ELF-1 (cell line): ENCODE measurements around the gene VPS41.

Source experiments
- DNase-seq: peaks from one replicate; pipeline ENCODE4 v3.0.0-alpha.2; 2016; ENCODE audit warnings: low read depth, low spot score

VPS41 gene

DNA sequence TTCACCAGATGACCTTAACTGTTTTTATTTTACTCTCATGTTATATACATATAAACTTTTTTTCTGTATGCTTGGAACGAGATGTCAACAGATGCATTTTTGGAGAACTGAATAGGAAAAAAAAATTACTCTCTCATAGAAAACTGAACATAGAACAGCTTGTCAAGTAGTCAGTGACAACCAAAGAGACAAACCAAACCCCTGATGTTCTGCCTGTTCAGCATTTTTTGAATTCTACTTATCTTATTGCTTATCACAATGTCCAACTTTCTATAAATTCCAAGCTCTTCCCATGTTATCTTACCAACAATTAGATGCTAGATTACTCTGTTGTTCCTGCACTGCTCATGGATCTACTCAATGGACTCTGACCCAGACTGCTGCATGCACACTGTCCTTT is 95.2 kb downstream of the VPS41 start:
- no peak for DNase-seq

DNA sequence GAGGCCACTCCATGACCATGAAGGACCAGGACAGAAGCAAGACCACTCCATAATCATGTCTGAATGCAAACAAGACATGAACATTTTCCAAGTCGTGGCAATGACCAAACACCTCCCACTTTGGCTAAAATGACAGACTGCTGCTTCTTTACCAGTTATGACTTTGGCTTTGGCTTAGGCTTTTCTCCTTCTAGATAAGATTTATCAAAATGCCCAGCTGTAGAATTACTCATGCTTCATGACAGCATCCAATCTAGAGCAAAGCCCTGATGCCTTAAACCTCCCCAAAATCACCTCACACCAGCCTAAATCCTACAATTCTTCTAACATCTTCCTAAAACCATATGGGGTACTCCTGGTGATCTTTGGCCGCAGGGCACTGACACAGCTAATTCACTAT is 102.1 kb downstream of the VPS41 start:
- DNase-seq: no peak

DNA sequence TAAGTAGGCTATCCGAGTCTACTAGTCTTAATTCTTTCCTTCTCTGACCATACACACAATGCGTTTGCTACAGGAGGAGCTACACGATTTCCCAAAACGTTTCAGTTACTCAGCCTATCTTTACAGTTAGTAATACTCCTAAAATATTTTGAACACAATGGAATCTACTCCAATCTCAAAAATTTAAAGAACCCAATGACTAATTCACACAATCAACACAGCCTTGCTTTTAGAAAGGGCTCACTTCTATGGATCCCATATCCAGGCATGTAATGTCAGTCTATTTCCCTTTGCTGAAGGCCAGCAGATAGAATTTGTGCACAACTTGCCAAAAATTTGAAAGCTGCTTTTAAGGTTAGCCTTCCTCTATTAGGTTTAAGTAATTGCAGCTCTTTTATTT is 107.2 kb downstream of the VPS41 start:
- DNase-seq: no peak

DNA sequence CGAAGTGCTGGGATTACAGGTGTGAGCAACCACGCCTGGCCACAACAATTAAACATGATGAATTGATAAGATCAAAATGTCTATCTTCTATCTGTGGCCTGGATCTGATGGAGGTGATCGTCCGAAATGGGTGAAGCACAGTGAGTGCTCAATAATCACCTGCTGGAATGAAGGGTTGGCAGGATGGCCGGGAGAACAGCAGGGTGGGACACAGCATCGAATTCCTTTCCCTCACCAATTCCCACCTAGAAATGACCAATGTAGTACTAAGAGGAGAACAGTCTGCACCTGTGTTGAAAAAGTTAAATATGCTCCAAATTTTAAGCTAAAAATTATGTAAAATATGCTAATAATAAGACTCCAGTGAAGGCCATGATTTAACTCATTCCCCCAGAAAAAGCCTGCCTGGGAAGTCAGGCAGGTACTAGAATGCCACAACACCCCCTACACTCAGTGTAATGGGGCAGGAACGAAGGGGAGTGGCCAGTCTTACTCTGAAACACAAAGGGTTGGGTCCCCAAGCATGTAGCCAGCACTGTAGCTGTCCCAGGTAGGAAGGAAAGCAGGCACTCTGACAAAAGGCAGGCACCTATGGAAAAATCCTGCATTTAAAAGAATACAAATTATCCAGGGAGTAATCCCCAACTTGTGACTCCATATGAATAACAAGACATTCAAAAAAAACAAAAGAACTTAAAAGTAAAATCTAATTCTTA is 110.3 kb downstream of the VPS41 start:
- DNase-seq: peak; percentile 69

DNA sequence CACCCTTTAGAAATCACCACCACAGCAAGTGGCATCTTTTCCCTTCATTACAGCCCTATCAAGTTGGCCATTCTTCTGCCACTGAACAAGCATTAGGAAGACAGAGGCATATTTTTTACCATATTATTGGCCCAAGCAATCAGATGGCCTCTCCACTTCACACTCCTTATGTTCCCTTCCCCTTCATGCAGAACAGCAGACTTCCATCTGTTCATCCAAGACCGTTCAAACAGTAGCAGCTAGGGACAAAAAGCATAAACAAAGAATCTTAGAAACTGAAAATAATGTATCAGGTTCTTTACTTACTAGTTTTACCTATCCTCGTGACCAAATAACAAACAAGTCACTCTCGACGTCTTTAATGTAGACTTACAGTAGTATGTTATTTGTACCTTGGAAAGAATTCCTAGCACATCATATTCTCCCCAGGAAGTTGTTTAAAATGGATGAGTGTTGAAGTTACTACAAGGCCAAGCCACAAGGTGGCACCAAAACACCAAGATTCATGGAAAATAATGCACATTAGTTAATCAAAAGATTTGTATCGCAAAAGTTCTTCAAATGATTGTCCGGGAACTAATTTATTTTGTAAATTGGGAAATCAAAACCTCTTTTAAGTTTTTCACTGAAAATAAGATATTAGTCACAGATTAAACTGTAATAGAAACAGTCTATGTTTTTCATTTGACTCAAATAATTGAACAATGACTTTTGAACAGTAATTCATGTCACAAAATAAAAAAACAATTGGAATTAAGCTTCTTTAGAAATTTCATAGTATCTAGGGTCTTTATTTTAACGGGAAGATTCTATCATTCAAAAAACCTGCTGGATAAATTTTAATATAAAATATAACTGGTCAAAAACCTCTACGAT is 112.1 kb downstream of the VPS41 start:
- peak; percentile 6 for DNase-seq

DNA sequence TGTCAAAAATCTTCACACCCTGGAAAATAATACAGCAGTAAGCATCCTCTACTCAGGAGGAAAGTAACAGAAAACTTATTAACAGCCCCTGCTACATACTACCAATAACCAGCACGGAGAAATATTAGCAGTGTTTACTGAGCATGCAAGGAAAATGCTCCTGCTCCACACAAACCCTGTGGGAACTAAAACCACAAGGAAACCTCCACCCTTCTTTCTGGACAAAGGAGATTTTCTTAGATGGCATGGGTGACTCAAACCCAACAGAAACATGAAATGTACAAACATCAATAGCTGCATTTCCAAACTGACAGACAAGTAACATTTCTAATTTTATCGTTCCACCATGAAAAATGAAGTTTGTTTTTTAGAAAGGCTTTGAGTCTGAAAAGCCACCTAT is 113.4 kb downstream of the VPS41 start:
- DNase-seq: no peak

DNA sequence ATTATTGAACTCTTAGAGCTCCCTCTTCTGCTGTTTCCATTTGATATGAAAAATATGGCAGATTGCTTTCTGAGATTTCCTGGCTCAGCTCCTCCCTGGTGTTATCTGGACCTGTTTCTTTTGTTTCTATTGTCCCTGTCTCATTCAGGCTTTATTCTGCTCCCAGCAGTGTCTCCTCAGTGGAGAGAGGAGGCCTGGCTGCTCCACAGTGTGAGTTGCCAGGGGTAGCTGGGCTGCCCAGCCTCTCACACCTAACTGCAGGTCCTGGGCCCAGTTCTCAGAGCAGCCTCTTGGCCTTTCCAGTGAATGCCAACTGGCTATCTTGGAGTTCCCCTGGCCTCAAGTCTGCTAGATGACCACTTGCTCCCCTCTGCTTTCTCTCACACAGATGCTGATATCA is 127.0 kb downstream of the VPS41 start:
- peak; percentile 27 for DNase-seq

DNA sequence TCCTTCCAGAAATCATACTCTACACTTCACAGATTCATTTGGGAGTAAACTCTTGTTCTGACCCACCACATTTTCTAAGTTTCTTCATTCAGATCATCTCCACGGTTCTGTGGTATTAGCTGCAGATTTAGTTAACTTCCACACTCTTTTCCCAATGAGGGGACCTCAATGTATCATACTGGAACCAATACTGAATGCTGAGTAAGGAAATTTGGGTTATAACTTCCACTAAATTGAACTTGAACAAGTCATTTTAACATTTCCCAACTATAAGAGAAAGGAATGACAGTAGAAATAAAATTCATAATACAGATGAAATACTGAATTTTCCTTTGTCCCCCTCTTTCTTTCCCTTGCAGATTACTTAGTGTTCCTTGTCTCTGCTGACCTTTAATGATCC is 131.4 kb downstream of the VPS41 start:
- DNase-seq: no peak

DNA sequence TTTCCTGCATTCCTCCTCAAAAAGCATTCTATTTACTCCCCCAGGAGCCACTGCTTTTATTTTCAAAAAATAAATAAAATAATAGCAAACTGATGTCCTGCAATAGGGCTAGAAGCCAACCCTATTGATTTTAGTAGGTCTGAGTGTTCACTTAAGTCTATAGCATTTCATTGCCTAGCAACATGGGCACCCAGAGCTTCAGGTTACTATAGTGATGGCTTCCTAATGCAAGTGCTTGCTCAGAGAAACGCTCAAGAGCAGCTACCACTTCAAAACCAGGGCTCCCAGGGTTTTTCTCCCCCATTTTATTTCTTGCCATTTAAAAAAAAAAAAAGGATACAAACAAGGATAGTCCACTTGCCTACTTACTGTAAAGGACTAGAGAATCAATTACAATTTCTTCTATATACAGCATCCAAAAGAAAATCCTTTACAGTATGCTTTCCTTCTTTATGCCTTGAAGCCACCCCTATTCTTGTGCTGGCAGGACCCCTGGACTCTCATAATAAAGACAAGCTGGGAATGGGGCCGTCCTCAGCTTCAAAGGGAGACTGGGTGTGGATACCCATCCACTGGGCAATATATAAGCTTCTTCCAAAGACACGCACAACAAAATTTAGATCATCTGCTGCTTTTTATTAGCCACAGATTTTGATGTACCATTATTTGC is 133.3 kb downstream of the VPS41 start:
- DNase-seq: no peak

DNA sequence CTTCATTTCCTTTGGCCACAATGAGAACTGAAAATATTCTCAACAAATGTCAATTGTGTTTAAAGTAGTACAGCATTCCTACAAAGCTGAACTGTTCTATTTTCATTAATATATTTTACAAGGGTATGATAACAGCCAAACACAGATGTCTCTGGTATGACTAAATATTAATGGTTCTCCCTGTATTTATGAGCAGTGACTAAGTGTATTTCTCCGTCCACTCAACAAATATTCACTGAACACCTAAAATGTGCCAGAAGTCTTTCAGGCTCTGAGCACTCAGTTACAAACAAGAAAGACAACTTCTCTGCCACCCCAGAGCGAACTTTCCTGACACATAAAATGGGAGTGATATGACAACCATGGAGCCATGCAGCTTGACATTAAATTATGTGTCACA is 135.6 kb downstream of the VPS41 start:
- DNase-seq: no peak

DNA sequence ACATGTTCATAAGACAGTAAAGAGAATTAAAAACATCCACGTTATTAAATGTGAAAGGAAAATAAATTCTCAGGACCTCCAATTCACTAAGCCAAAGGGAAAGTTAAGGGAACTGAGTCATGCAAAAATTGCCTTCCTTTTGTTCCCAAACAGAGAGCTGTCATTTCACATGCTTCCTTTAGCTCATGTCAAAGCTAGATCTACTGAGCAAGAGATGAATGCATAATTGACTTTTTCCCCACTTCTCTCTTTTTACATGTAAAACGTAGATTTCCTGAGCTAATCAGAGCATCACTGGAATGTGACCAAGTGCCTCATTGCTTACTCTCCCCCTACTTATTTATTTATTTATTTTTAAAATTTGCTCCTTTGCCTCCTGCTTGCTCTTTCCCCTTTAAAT is 148.8 kb downstream of the VPS41 start:
- DNase-seq: no peak

DNA sequence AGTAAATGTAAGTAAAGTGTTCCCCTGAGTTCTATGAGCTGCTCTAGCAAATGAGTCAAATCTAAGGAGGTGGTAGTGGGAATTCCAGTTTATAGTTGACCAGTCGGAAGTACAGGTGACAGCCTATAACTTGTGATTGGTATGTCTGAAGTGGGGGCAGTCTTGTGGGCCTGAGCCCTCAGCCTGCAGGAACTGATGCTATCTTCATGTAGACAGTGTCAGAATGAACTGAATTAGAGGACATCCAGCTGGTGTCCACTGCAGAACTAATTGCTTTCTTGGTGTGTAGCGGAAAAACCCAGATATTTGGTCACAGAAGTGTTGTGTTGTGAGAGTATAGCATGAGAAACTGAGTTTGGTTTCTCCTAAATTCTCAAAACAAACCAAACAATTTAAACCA is 150.0 kb downstream of the VPS41 start:
- no peak for DNase-seq

DNA sequence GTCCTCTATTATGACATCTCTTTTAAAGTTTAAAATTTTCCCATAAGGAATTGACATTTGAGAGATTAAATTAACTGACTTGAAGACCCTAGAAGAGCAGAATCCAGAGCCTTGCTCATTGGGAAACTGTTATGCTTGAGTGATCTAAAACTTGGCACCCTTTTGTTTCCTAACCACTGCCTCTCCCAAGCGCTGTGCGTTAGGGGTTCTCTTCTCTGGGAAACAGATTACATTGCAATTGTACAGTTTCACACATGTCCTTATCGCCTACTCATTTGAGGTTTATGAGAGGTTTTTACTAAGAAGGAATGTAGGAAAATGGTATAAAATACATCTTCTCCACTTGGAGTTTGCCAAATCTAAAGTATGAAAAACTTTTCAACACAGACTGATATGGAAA is 151.1 kb downstream of the VPS41 start:
- DNase-seq: no peak

DNA sequence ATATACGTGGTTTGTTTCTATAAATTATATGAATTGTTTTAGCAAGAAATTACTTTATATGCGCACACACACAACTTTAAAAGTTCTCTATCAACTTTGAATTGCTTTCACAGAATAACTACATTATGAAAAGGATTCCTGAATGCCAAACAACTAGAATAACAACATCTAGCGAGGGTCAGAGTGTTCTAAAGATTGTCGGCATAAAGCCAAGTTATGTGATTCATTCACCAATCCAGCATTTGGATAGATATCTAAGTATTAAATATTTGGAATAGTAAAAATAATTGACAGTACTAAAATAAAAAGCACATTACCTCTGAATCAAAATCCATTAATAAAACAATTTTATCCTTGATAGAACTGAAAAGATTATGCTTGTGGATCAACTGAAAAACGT is 152.5 kb downstream of the VPS41 start:
- no peak for DNase-seq

DNA sequence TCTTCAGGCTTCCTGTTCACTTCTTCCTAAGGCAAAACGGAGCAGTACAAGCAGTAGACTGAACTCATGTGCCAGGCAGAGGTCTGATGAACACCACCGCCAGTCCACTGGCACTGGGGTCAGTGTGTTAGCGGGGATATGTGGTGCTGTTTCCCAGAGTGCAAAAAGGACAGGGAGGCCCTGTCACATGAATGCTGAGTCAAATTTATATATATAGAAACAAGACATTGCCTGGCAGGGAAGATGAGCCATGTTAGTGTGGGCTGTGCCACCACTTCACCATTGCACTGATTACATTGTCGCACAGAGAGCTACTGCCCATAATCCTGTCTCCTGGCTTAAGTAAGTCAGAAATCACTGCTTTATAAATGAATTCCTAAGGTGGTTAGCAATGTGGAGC is 155.6 kb downstream of the VPS41 start:
- DNase-seq: no peak

DNA sequence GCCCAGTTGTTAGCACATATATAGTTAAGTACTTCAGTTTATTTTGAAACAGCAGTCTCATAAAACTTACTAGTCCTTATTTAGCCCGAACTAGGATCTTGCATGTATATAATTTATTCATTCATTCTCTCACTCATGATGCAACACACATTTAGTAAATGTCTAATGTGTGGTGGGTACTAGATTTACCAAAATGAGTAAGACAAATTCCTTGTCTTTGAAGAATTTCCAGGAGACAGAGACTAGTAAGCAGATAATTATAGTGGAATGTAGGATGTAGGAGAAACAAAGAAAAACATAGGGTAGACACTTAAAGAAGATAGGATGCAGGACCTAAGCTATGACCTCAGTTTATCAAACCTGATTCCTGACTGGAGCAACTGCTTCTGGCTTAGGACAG is 157.6 kb downstream of the VPS41 start:
- DNase-seq: no peak

DNA sequence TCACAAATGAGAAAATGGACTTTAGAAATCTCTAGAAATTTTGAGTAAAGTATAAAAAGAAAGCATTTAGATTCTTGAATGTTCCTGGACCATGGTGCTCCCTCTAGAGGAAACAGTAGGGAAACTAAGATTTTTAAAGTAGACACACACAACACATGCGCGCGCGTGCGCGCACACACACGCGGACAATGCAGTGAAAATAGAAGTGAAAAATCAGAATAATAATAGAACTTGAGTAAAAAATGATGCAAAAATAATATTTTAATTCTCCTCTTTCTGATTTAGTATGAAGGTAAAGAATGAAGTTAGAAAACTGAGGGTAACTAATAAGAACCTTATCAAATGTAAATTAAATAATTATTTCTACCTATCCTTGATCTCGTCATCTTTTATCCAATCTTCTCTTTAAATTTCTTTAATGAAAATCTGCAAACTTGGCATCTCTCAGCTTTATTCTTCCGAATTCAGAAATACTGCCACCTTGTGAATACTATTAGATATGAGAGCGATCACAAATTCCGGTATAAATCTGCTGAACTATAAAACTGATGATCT is 160.9 kb downstream of the VPS41 start:
- no peak for DNase-seq

DNA sequence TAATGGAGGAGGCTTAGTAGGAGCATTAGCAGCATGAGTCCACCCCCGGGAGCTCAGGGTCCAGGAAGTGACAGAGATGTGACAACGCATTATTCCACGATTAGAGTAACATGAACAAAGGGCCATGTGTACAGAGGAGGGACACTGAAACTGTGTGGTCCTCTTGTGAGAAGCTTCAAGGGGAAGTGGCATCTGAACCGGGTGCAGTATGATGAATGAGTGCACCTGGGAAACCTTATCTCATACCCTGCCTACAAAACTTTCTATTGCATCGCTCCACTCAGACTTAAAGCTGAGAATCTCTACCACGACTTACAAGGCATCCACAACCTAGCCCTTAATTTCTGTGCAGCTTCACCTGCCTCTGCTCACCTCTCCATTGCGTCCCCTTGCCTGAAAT is 162.6 kb downstream of the VPS41 start:
- DNase-seq: no peak

DNA sequence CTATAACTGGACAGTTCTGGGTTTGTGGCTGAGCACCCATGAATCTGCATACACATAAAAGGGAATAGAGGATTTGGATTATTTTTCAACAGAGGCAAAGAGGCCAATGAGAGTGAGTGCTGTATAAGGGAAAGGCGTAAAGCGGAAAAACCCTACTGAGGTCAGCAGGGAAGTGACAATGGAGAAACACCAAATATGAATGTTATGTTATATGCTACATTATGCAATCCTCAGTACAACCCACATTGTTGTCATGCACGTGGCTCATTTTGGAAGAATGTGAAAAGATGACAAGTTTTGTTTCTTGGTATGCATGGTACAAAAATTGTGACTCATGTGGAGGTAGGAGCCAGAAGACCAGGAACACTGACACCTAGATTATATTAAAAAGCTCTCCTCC is 164.2 kb downstream of the VPS41 start:
- DNase-seq: no peak

DNA sequence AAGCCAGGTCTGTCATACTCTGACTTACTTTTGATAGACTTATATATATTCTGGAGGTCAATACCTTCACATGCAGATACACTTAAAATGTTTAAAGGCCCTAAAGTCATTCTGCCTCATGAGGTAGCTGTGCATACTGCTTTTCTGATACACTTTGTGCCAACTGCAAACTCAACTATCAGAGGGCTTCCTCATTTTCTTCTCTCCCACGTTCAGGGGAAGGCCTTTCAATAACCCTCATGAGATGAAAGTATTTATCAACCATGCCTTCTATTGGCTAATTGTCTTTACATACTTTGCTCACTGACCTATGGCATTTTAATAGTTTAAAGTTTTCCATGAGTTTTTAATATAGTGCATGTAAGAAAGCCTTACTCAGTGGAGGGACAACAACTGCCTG is 165.1 kb downstream of the VPS41 start:
- DNase-seq: no peak

DNA sequence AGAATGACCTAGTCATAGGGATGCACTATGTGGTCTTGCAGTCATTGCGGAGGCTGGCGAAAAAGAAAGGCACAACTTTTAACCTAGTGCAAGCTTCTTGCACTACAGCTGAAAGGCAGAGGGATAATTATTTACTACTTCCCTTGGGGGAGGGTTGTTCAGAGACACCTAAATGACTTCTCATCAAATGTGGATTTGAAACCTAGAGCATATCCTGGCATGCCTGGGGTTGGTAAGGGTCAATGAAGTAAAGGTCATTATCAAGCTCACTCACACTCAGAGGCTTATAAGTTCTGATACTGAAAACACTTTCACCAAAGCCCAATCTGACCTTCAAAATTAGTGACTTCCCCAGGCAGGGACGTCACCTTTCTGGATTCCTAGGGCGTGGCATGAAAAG is 168.9 kb downstream of the VPS41 start:
- no peak for DNase-seq

DNA sequence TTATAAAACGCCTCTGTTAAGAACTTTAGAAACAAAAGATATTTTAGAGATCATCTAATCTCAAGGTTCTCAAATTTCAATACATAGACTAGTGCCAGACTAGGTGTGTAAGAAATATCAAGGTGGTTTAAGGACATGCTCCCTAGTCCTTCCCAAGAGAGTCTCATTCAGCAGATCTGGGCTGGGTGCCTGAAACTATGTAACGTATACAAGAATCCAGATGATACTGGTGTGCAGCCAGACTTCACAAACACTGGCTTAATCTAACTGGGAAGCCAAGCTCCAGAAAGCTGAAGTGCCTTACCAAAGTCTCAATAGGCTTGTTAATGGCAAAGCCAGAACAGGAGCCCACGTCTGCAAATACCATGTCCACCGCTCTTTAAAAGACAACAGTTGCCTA is 172.9 kb downstream of the VPS41 start:
- no peak for DNase-seq
